Naive thymus-derived CD8-positive, alpha-beta T cell (primary cell): Measurements from ENCODE around the gene ZNF384. TPM values are rescaled to one million over a fixed set of nuclear protein-coding genes. Genes with fewer than 3 reads are reported as not detected.
A peak's percentile ranks its signal among the peaks of the same experiment; 100 is the strongest.

Source experiments
- ATAC-seq, 2 donors: fragments of 150-1000 bp; cut with Tn5 transposase in 1 of 2; sonication (Bioruptor Pico), chemical (Tn5 transposase) in 1 of 2; 1 replicate in 1 of 2; 2 replicates in 1 of 2; pipeline ENCODE4 v1.10.0; 2021; ENCODE audit warnings: mild to moderate bottlenecking in 2 of 2, moderate library complexity in 2 of 2
- POLR2A ChIA-PET: fragments of 350-600 bp; sonication (Branson Sonifier 250); formaldehyde crosslinking; loops from one replicate; lab custom pipeline; 2021; ENCODE audit warnings: antibody characterized with exemption; lab: Charles Lee
- DNase-seq, 10 donors: peaks; one replicate each; pipeline versions ENCODE4 v3.0.0 to v3.0.0-alpha.2; 2020 to 2022
- H3K27ac Mint-ChIP-seq, 10 donors: one replicate each; pipeline ENCODE4 v1.8.0; 2020 to 2022; ENCODE audit warnings: mild to moderate bottlenecking in 10 of 10, mixed read lengths in 10 of 10, moderate library complexity in 4 of 10, inconsistent platforms in 1 of 10
- H3K27me3 Mint-ChIP-seq, 5 donors: one replicate each; pipeline ENCODE4 v1.8.0; 2021 to 2022; ENCODE audit warnings: mixed read lengths in 5 of 5
- H3K36me3 Mint-ChIP-seq, 3 donors: one replicate each; pipeline ENCODE4 v1.8.0; 2020 to 2022; ENCODE audit warnings: mixed read lengths in 3 of 3, mild to moderate bottlenecking in 2 of 3, inconsistent platforms in 1 of 3
- H3K4me1 Mint-ChIP-seq, 4 donors: one replicate each; pipeline ENCODE4 v1.8.0; 2021 to 2022; ENCODE audit warnings: mixed read lengths in 4 of 4
- H3K4me3 Mint-ChIP-seq, 10 donors: one replicate each; pipeline ENCODE4 v1.8.0; 2020 to 2022; ENCODE audit warnings: mild to moderate bottlenecking in 10 of 10, mixed read lengths in 10 of 10, moderate library complexity in 6 of 10, inconsistent platforms in 1 of 10
- H3K9me3 Mint-ChIP-seq, 9 donors: one replicate each; pipeline ENCODE4 v1.8.0; 2020 to 2022; ENCODE audit warnings: mixed read lengths in 9 of 9, mild to moderate bottlenecking in 3 of 9, inconsistent platforms in 1 of 9, moderate library complexity in 1 of 9
- polyA plus RNA-seq, 3 donors: library from polyadenylated mRNA; unstranded; fragments of 300-500 nt; fragmentation: Illumina TruSeq; gene quantifications; one replicate each; pipeline ENCODE4 v1.2.3, GENCODE V29; 2021
- total RNA-seq, 8 experiments: library from RNA in 2 of 8; stranded (reverse) in 2 of 8; gene quantifications; one replicate each; pipeline ENCODE4 v1.2.3 and lab custom pipeline; 2021 to 2026

Gene ZNF384
- total and polyA plus RNA-seq, 5 experiments from 2014 or later = 17.6 to 94.8 (median 39.6) TPM

DNA sequence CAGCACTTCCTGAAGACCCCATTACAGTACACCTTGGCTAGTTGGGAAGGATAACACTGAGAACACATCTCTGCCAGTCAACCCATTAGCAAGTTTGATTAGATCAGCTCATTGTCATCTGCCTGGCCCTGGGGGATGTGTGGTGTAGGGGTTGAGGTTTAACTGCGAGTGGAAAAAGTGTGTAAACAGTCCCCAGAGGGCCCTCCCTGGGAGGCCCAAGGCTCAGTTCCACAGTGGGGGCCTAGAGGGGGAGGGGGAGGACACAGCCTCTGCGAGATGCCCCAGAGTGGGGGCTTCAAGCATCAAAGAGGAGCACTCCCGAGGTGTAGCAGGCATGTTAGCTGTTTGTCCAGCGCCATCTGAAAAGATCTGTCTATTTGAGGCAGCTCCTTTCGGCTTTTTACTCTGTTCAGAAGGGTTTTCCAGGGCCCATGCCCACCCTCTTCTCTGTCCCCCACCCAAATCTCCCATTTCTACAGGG lies 53.8 kb downstream of the ZNF384 start:
- H3K27me3 Mint-ChIP-seq = no peaks in the 10 kb centered on the region
- H3K36me3 Mint-ChIP-seq = no peaks in the 10 kb centered on the region
- peak overlapping the region; percentile 75 to 91 (median 83) for H3K4me3 Mint-ChIP-seq
- POLR2A ChIA-PET = interaction anchor here (0.6 to 3.5 kb wide), 21 partner anchors 8 to 314 kb away, joined by 3 to 38 read pairs (median 4); partner anchors contain the start of genes ACRBP, CHD4, COPS7A and GAPDH
- ATAC-seq (peak; percentile 34 to 69), DNase-seq (peak in 8 of 10 donors; percentile 25 to 84 (median 44))
- peaks cover 37 to 85% (median 64%) of the 10 kb centered on the region in 4 donors for H3K4me1 Mint-ChIP-seq
- H3K9me3 Mint-ChIP-seq = no peaks in the 10 kb centered on the region
- peak overlapping the region; percentile 83 to 100 (median 93) for H3K27ac Mint-ChIP-seq

DNA sequence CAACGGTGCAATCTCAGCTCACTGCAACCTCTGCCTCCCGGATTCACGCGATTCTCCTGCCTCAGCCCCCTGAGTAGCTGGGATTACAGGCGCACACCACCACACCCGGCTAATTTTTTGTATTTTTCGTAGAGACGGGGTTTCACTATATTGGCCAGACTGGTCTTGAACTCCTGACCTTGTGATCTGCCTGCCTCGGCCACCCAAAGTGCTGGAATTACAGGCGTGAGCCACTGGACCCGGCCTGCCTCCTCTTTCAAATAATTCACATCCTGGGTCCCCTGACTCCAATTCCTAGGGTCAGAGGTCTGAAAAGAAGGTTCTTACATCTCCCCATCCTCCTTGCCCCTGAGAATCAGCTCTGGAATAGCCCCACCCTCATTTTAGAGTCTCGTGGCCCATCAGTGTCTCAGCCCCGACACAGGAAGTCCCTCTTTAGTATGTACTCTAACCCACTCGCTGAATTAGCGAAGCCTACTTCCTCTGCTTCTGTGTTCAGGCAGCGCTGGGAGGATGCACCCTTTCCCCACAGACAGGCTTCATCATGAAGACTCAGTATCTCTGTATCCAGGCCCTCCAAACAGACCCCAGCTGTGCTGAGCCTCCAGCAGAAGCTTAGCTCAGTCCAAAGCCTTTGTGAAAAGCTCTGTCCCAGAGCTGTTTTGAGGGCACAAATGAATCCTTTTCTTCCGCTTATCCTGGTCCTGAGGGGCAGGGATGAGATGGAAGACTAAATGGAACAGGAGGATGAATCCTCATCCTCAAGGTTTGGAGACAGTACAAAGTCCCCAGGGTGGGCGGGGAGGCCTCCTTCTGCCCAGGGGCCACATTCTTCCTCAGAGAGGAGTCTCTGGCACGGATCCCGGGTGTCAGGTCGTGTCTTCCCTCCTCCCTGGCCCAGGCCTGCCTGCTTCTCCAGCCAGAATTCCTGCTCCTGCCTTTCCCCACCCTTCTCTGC lies 56.9 kb downstream of the ZNF384 start:
- no peaks in the 10 kb centered on the region for H3K36me3 Mint-ChIP-seq
- DNase-seq = peak in 9 of 10 donors; percentile 43 to 77 (median 58)
- POLR2A ChIA-PET = interaction anchor here (0.7 to 4.9 kb wide), 22 partner anchors 12 to 326 kb away, joined by 3 to 32 read pairs (median 4); partner anchors contain the start of genes ACRBP, C12orf57, COPS7A and NOP2
- H3K27me3 Mint-ChIP-seq = no peaks in the 10 kb centered on the region
- H3K9me3 Mint-ChIP-seq = no peaks in the 10 kb centered on the region
- peak overlapping the region; percentile 93 to 100 (median 98) for H3K27ac Mint-ChIP-seq
- ATAC-seq = peak; percentile 65 to 72
- H3K4me3 Mint-ChIP-seq = peak overlapping the region; percentile 85 to 95 (median 90)
- H3K4me1 Mint-ChIP-seq = peaks cover 33 to 84% (median 73%) of the 10 kb centered on the region in 4 donors

DNA sequence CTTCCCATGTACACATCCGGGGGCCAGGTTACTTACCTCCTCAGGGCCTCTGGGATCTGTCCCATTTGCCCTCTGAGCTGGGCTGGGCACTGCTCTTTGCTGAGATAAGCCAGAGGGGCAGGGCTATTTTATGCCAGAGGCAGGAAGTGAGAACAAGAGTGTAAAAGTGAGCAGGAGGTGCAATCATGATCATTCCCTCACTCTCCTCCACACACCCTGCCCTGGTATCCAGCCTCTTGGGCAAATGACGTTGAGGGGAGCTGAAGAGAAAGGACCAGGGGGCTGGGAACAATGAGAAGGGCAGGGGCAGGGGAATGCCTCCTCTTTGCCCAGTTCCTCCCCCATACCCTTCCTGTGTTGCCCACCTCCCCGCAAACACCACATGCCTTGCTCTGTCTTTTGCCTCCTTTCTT lies 57.6 kb downstream of the ZNF384 start:
- peak overlapping the region; percentile 85 to 95 (median 90) for H3K4me3 Mint-ChIP-seq
- POLR2A ChIA-PET = interaction anchor here (0.7 to 4.9 kb wide), 22 partner anchors 11 to 327 kb away, joined by 3 to 32 read pairs (median 4); partner anchors contain the start of genes ACRBP, C12orf57, COPS7A and NOP2
- ATAC-seq (peak; percentile 15 to 27), DNase-seq (peak in 2 of 10 donors; percentile 34 to 42)
- H3K9me3 Mint-ChIP-seq = no peaks in the 10 kb centered on the region
- peaks cover 0 to 2% (median 0%) of the 10 kb centered on the region in 3 donors for H3K36me3 Mint-ChIP-seq
- H3K4me1 Mint-ChIP-seq = peaks cover 34 to 86% (median 78%) of the 10 kb centered on the region in 4 donors
- H3K27me3 Mint-ChIP-seq = no peaks in the 10 kb centered on the region
- H3K27ac Mint-ChIP-seq = peak overlapping the region; percentile 93 to 100 (median 98)

DNA sequence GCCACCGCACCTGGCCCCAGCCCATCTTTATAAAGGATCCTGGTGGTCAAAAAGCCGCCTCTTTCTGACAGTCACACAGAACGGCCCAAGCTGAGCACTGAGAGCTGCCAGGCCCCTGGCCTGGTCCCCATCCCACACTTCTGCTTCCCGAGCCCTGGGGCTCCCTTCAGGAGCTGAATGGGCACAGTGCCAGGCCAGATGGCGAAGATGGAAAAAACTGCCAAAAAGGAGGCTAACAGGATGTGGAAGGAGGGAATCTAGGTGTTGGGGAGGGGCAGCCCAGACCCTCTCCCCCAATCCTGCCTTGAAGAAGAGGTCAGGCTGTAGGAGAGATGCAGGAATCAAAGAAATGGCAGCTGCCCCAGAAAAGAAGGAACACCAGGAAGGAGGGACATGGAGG lies 58.4 kb downstream of the ZNF384 start:
- DNase-seq (no peak), ATAC-seq (no peak)
- Mint-ChIP-seq H3K9me3 (no peaks in the 10 kb centered on the region), H3K27ac (peak overlapping the region; percentile 93 to 100 (median 98)), H3K27me3 (no peaks in the 10 kb centered on the region), H3K36me3 (peaks cover 0 to 4% (median 0%) of the 10 kb centered on the region in 3 donors), H3K4me1 (peaks cover 30 to 81% (median 74%) of the 10 kb centered on the region in 4 donors), H3K4me3 (peak overlapping the region; percentile 85 to 95 (median 90))
- POLR2A ChIA-PET = interaction anchor here (0.6 to 4.9 kb wide), 17 partner anchors 10 to 328 kb away, joined by 3 to 32 read pairs (median 4); partner anchors contain the start of genes ACRBP, C12orf57, COPS7A and P3H3

DNA sequence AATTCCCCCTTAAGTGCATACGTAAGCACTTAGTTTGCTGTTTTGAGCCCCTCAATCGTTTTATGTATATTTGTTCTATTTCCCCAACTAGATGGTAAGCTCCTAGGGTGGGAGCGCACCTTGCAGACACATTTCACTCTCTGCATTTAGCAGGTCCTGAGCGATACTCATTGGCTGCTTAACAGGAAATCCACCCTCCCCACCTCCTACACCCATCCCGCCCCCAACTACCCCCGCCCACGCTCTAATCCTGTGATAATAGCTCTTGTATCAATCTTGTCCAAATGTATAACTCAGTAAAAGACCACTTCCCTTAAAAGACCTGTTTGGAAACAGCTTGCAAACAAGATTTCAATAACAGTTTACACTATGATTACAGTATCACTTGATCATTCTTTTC lies 61.6 kb downstream of the ZNF384 start:
- H3K9me3 Mint-ChIP-seq = no peaks in the 10 kb centered on the region
- H3K27me3 Mint-ChIP-seq = no peaks in the 10 kb centered on the region
- DNase-seq = peak in 9 of 10 donors; percentile 43 to 72 (median 65)
- POLR2A ChIA-PET = interaction anchor here (0.6 to 2.5 kb wide), 17 partner anchors 8 to 304 kb away, joined by 3 to 19 read pairs (median 4); partner anchors contain the start of genes COPS7A, LPAR5 and ZNF384
- peaks cover 0 to 20% (median 2%) of the 10 kb centered on the region in 3 donors for H3K36me3 Mint-ChIP-seq
- H3K27ac Mint-ChIP-seq = peak overlapping the region; percentile 84 to 97 (median 90)
- ATAC-seq = peak; percentile 75 to 81
- peak overlapping the region; percentile 70 to 92 (median 88) for H3K4me3 Mint-ChIP-seq
- H3K4me1 Mint-ChIP-seq = peaks cover 31 to 65% (median 55%) of the 10 kb centered on the region in 4 donors

DNA sequence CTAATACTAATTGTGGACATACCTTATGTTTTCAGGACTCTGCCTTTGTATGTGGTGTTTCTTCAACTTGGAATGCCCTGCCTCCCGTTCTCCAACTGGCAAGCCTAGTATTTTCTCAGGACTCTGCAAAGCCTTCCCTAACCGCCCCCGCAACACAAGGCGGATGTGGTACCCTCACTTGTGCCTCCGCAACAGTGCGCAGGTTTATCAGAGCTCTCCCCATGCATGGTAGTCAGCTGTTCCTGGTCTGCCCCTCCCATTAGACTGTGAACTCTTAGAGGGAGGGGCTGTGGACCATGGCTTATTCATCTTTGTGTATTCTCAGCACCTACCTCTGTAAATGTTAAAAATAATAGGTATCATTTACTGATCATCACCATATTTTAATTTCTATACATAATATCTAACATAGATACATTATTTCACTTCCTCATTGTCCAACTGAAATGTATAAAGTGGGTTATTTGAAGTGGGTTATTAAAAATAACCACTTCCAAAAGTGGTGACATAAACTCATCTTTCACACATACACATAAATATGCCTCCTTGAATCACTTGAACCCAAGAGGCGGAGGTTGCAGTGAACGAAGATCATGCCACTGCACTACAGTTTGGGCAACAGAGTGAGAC lies 62.4 kb downstream of the ZNF384 start:
- peak; percentile 15 to 48 for ATAC-seq
- Mint-ChIP-seq H3K27me3 (no peaks in the 10 kb centered on the region), H3K9me3 (no peaks in the 10 kb centered on the region), H3K27ac (peak overlapping the region; percentile 81 to 97 (median 88)), H3K4me1 (peaks cover 26 to 56% (median 47%) of the 10 kb centered on the region in 4 donors), H3K4me3 (peak overlapping the region; percentile 70 to 92 (median 86)), H3K36me3 (peaks cover 0 to 20% (median 2%) of the 10 kb centered on the region in 3 donors)
- POLR2A ChIA-PET = interaction anchor here (0.7 to 2.5 kb wide), 8 partner anchors 8 to 97 kb away, joined by 3 to 19 read pairs (median 6); partner anchors contain the start of genes COPS7A, LPAR5 and ZNF384
- peak in 5 of 10 donors; percentile 23 to 57 (median 31) for DNase-seq

DNA sequence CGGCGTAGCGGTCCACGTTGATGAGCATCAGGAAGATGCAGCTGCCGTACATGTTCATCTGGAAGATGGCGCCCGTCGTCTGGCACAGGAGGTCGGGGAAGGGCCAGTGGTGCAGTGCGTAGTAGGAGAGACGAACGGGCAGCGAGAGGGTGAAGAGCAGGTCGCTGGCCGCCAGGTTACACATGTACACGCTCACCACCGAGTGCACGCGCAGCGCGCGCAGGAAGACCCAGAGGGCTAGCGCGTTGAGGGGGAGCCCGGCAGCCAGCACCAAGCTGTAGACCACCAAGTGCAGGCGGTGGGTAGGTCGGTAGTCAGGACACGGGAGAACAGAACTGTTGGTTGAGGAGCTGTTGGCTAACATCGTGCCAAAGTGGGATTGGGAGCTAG lies 68.3 kb downstream of the ZNF384 start:
- H3K27ac Mint-ChIP-seq = peak overlapping the region in 9 of 10 donors; percentile 40 to 94 (median 89)
- no peaks in the 10 kb centered on the region for H3K9me3 Mint-ChIP-seq
- H3K4me1 Mint-ChIP-seq = peaks cover 19 to 51% (median 41%) of the 10 kb centered on the region in 4 donors
- H3K4me3 Mint-ChIP-seq = peak overlapping the region; percentile 33 to 76 (median 58)
- peaks cover 0 to 34% (median 6%) of the 10 kb centered on the region in 3 donors for H3K36me3 Mint-ChIP-seq
- no peaks in the 10 kb centered on the region for H3K27me3 Mint-ChIP-seq
- no peak for DNase-seq
- POLR2A ChIA-PET = interaction anchor here (0.5 to 4.3 kb wide), 16 partner anchors 7 to 230 kb away, joined by 3 to 32 read pairs (median 5); partner anchors contain the start of genes ACRBP, CDCA3, CHD4 and COPS7A
- ATAC-seq = no peak

DNA sequence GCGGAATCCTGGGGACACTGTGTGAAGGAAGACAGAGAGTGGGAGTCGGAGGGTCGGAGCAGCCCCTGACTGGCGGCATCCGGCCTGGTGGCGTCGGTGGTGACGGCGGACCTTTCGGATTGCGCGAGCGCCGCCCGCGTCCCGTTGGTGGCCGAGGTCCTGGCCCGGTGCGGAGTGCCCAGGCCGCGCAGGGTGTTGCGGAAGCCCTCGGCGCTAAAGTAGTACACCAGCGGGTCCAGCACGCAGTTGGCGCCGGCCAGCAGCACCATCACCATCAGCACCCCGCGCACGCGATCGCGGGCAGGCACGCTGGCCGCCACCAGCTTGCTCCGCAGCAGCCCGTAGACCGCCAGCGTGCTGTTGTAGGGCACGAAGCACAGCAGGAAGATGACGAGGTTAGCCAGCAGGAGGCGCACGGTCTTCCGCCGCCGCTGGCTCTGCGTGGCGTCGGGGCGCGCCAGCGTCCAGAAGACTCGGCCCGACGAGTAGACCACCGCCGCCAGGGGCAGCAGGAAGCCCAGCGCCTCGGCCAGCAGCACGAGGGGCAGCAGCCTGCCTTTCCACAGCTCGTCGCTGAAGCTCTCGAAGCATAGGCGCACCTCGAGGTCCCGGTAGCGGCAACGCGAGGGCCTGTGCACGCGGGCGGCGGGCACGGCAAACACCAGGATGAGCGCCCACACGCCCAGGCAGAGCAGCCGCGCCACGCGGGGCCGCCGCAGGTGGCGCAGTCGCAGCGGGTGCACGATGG lies 68.9 kb downstream of the ZNF384 start:
- peaks cover 22 to 54% (median 43%) of the 10 kb centered on the region in 4 donors for H3K4me1 Mint-ChIP-seq

DNA sequence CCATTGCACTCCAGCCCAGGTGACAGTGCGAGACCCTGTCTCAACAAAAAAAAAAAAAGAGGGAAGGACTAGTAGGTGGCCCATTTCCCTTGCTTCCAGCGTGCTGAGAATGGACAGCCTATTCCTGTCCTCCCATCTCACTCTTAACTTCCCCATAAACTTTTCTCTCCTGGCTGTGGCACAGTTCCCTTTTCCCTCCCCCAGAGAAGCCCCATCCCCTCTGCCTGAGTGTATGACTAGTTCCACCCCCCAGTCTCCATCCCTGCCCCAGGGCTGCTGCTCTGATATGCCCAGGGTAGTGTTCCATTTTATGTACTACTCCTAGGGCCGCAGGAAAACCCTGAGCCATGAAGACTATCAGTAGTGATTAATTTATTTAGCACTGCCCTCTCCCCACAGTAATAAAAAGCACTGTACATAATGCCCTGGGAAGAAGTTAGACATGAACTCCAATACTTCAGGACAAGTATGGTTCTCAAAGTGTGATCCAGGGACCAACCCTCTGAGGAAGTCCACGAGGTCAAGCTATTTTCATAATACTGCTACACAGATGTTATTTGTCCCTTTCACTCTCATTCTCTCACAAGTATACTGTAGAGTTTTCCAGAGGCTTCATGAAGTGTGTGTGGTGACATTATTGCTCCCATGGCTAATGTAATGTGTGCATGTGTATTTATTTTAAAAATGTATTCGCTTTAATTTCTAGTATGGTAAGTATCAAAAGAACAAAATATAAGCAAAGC lies 70.5 kb downstream of the ZNF384 start:
- Mint-ChIP-seq H3K36me3 (peaks cover 0 to 20% (median 4%) of the 10 kb centered on the region in 3 donors), H3K27me3 (no peaks in the 10 kb centered on the region), H3K4me1 (peaks cover 25 to 57% (median 50%) of the 10 kb centered on the region in 4 donors), H3K4me3 (peak overlapping the region in 2 of 10 donors; percentile 43 to 44), H3K9me3 (no peaks in the 10 kb centered on the region), H3K27ac (peak overlapping the region; percentile 33 to 88 (median 81))
- POLR2A ChIA-PET = interaction anchor here (0.6 to 3.7 kb wide), 7 partner anchors 9 to 27 kb away, joined by 3 to 32 read pairs (median 9); partner anchors contain the start of genes CHD4 and LPAR5
- DNase-seq (no peak), ATAC-seq (no peak)

More for the DNA sequence above, 68.9 kb downstream of the ZNF384 start:
- no peaks in the 10 kb centered on the region for H3K27me3 Mint-ChIP-seq
- H3K36me3 Mint-ChIP-seq = peaks cover 0 to 33% (median 6%) of the 10 kb centered on the region in 3 donors
- DNase-seq = peak in 9 of 10 donors; percentile 22 to 76 (median 57)
- H3K4me3 Mint-ChIP-seq = peak overlapping the region in 9 of 10 donors; percentile 33 to 76 (median 53)
- H3K27ac Mint-ChIP-seq = peak overlapping the region in 9 of 10 donors; percentile 37 to 94 (median 89)
- POLR2A ChIA-PET = interaction anchor here (0.5 to 4.3 kb wide), 16 partner anchors 8 to 231 kb away, joined by 3 to 32 read pairs (median 5); partner anchors contain the start of genes CDCA3, CHD4, COPS7A and LPAR5
- ATAC-seq = peak; percentile 72 to 80
- no peaks in the 10 kb centered on the region for H3K9me3 Mint-ChIP-seq
